Suprapubic skin (tissue), 4 donors: ENCODE measurements around the gene SHISA4. TPM values are rescaled to one million over a fixed set of nuclear protein-coding genes. Genes with fewer than 3 reads are reported as not detected.
A peak's percentile ranks its signal among the peaks of the same experiment; 100 is the strongest.

Experiments
- DNase-seq, 2 donors: peaks; one replicate each; pipeline ENCODE4 v3.0.0-alpha.2; 2019; ENCODE audit warnings: low spot score in 2 of 2
- H3K27ac ChIP-seq: fragments of 200-600 bp; sonication (generic); one replicate; pipeline ENCODE4 v1.5.1; 2019
- H3K27me3 ChIP-seq: fragments of 200-600 bp; sonication (generic); one replicate; pipeline ENCODE4 v1.5.1; 2019
- H3K36me3 ChIP-seq: fragments of 200-600 bp; sonication (generic); one replicate; pipeline ENCODE4 v1.5.1; 2019
- H3K4me1 ChIP-seq: fragments of 200-600 bp; sonication (generic); one replicate; pipeline ENCODE4 v1.5.1; 2019
- H3K4me3 ChIP-seq: fragments of 200-600 bp; sonication (generic); one replicate; pipeline ENCODE4 v1.5.1; 2019; ENCODE audit warnings: mild to moderate bottlenecking
- H3K9me3 ChIP-seq: fragments of 200-600 bp; sonication (generic); one replicate; pipeline ENCODE4 v1.5.1; 2019
- EP300 ChIP-seq: sonication (generic); formaldehyde crosslinking; IDR thresholded peaks from one replicate; pipeline ENCODE4 v1.6.1; 2017; ENCODE audit warnings: antibody characterized with exemption
- POLR2A ChIP-seq, 2 donors: fragments of 450-650 bp; IDR thresholded peaks; one replicate each; pipeline ENCODE4 v1.6.1; 2017; ENCODE audit warnings: antibody characterized with exemption in 2 of 2, mild to moderate bottlenecking in 2 of 2, moderate library complexity in 2 of 2
- POLR2AphosphoS5 ChIP-seq, 3 donors: sonication (generic); formaldehyde crosslinking; IDR thresholded peaks; one replicate each; pipeline ENCODE4 v1.6.1; 2017; ENCODE audit warnings: antibody characterized with exemption in 3 of 3
- WGBS: methylation state at CpG from one replicate; pipeline ENCODE4 v1.1.5; 2018; 5-methylcytosine and 5-hydroxymethylcytosine counted together
- total RNA-seq, 4 donors: library from RNA; depleted of rRNA; stranded (reverse); fragments of >200 nt; gene quantifications; one replicate each; pipeline ENCODE4 v1.1.0, GENCODE V29; 2016
- TF ChIP-seq, protein P1 (sequence below), 2 donors: fragments of 200-600 bp in 1 of 2; fragments of 450-650 bp in 1 of 2; sonication (generic) in 1 of 2; IDR thresholded peaks; one replicate each; pipeline ENCODE4 v1.5.1; 2016 to 2019; ENCODE audit warnings: antibody characterized with exemption in 2 of 2, mild to moderate bottlenecking in 1 of 2, moderate library complexity in 1 of 2

SHISA4 gene
- total RNA-seq, 4 donors from 2014 or later, result 5.3 to 19.4 (median 6.7) TPM

DNA sequence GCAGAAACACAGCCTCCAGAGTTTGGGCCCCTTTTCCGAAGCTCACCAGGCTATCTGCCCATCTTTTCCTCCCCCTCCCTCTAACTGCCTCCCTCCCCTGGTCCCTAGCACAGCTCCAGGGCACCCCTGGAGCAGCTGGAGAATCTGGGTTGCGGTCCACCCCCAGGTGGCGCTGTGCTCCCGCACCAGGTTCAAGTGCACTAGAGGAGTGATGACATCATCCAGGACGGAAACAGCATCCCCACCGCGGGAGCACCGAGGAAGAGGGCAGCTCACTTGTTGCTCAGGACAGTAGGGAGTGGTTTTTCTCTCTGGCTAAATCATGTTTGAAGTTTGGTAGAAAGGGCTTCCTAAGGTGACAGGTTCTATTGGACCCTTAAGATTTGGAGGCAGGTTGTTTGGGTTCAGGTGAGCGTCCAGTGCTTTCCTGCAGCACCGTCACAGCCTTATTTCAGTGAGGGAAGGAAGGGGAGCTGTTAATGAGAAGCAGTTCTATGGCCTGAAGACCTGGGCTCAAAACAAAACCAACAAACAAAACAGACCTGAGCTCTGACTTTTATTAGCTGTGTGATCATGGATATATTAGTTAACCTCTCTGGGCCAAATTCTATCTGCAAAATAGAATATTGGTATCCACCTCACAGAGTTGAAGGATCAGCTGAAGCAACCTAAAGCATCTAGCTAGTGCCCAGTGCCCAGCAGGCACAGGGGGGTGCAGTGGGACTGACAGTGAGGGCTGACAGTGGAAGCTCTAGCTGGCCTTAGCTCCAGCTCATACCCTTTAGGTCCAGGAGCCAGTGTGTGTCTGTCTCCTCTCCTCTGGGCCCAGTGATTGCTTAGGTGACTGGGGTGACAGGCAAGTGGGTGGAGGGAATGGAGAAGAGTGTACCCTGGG is 7.5 kb downstream of the SHISA4 start:
- H3K9me3 ChIP-seq, result no peaks in the 10 kb centered on the region
- H3K4me1 ChIP-seq, result peaks cover 6% of the 10 kb centered on the region
- DNase-seq, result peak; percentile 88
- no peaks in the 10 kb centered on the region for H3K27me3 ChIP-seq
- H3K4me3 ChIP-seq, result no peak overlapping the region
- TF ChIP-seq EP300, result no peak
- TF ChIP-seq, protein P1, sequence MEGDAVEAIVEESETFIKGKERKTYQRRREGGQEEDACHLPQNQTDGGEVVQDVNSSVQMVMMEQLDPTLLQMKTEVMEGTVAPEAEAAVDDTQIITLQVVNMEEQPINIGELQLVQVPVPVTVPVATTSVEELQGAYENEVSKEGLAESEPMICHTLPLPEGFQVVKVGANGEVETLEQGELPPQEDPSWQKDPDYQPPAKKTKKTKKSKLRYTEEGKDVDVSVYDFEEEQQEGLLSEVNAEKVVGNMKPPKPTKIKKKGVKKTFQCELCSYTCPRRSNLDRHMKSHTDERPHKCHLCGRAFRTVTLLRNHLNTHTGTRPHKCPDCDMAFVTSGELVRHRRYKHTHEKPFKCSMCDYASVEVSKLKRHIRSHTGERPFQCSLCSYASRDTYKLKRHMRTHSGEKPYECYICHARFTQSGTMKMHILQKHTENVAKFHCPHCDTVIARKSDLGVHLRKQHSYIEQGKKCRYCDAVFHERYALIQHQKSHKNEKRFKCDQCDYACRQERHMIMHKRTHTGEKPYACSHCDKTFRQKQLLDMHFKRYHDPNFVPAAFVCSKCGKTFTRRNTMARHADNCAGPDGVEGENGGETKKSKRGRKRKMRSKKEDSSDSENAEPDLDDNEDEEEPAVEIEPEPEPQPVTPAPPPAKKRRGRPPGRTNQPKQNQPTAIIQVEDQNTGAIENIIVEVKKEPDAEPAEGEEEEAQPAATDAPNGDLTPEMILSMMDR (IDR thresholded peaks at IDR 0.05), result peak; percentile 89 to 93
- peak in 2 of 3 donors; percentile 41 to 69 for TF ChIP-seq POLR2AphosphoS5 (IDR thresholded peaks at IDR 0.05)
- no peak for TF ChIP-seq POLR2A (IDR thresholded peaks at IDR 0.05)
- no peak overlapping the region for H3K27ac ChIP-seq
- H3K36me3 ChIP-seq, result peaks cover under 1% of the 10 kb centered on the region
- whole genome bisulfite sequencing, result 15% methylated on average over 10 of the region's 10 CpGs

- Histone ChIP-seq H3K4me3 (no peak overlapping the region), H3K4me1 (peaks cover 6% of the 10 kb centered on the region), H3K27me3 (no peaks in the 10 kb centered on the region), H3K27ac (no peak overlapping the region), H3K9me3 (no peaks in the 10 kb centered on the region), H3K36me3 (no peaks in the 10 kb centered on the region)
- WGBS, result 60% methylated on average over 2 of the region's 2 CpGs
- no peak for DNase-seq
- TF ChIP-seq POLR2A (IDR thresholded peaks at IDR 0.05), result no peak
- TF ChIP-seq POLR2AphosphoS5 (IDR thresholded peaks at IDR 0.05), result no peak
- TF ChIP-seq, protein P1 (IDR thresholded peaks at IDR 0.05), result no peak
- no peak for TF ChIP-seq EP300
Measured at GRCh38 chr1:201896951-201897391, 8.3 kb downstream of the SHISA4 start.

DNA sequence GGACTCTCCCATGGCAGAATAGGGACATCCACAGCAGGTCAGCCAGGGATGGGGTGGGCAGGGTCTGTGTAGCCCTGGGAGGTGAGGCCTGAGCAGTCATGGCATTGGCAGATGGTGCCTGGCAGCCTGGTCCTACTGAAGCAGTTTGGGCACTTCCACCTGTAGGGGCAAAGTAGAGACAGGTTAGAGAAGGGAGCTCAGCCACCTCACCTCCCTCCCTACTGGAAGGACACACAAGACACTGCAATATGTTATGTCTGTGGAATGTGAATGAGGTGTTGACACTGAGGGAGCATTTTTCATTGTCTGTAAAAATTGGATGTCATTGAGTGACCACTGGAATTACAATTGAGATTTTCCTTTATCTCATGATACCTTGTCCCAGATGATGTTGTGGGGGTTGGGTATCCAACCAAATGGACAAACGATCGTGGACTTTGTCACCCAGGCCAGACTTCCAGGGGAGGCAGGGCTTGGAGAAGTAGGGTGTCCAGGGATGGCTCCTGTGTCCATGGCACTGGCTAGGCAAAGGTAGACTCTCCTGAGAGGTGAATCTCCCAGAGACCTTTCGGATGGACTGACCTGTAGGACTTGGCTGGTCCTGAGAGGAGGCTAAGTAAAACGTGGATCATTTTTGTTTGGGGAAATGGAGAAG is 9.7 kb downstream of the SHISA4 start:
- Histone ChIP-seq H3K36me3 (no peaks in the 10 kb centered on the region), H3K4me3 (no peak overlapping the region), H3K27me3 (no peaks in the 10 kb centered on the region), H3K9me3 (no peaks in the 10 kb centered on the region), H3K27ac (no peak overlapping the region), H3K4me1 (peaks cover 12% of the 10 kb centered on the region)
- no peak for DNase-seq
- WGBS, result 71% methylated on average over 4 of the region's 4 CpGs
- TF ChIP-seq POLR2A (IDR thresholded peaks at IDR 0.05) (no peak), POLR2AphosphoS5 (IDR thresholded peaks at IDR 0.05) (no peak), EP300 (no peak)
- TF ChIP-seq, protein P1 (IDR thresholded peaks at IDR 0.05), result no peak

GRCh38 chr1:201898992-201899391 is 10.3 kb downstream of the SHISA4 start:
- Histone ChIP-seq H3K4me1 (peaks cover 15% of the 10 kb centered on the region), H3K4me3 (no peak overlapping the region), H3K27me3 (no peaks in the 10 kb centered on the region), H3K9me3 (no peaks in the 10 kb centered on the region), H3K36me3 (no peaks in the 10 kb centered on the region), H3K27ac (no peak overlapping the region)
- DNase-seq, result no peak
- WGBS, result 53% methylated on average over 4 of the region's 4 CpGs
- no peak for TF ChIP-seq POLR2AphosphoS5 (IDR thresholded peaks at IDR 0.05)
- TF ChIP-seq POLR2A (IDR thresholded peaks at IDR 0.05), result no peak
- TF ChIP-seq EP300, result no peak
- TF ChIP-seq, protein P1 (IDR thresholded peaks at IDR 0.05), result no peak
